Measurements from ENCODE around the gene TSTD2.
"Not testable (repeated sequence)": the region's sequence is repeated elsewhere in the genome, so short reads cannot be mapped to it uniquely, and the experiment has no call there.

Gene TSTD2

DNA sequence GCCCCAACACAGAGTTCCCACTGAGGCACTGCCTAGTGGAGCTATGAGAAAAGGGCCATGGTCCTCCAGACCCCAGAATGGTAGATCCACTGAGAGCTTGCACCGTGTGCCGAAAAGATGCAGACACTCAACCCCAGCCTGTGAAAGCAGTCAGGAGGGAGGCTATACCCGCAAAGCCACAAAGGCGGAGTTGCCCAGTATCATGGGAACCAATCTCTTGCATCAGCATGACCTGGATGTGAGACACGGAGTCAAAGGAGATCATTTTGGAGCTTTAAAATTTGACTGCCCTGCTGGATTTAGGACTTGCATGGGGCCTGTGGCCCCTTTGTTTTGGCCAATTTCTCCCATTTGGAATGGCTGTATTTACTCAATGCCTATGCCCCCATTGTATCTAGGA, 10.7 kb downstream of the TSTD2 start:
- H3K18ac ChIP-seq (ENCODE audit: low read depth in 1 of 2, low read length in 2 of 2); H3K4me3 ChIP-seq (ENCODE audit: insufficient read depth in 1 of 2, low read depth in 1 of 2, low read length in 2 of 2); H2BK5ac ChIP-seq (ENCODE audit: low read depth, low read length, poor library complexity, severe bottlenecking); H4K91ac ChIP-seq (ENCODE audit: low read length); H2BK120ac ChIP-seq (ENCODE audit: low read depth, low read length); H2BK15ac ChIP-seq (ENCODE audit: low read depth, poor library complexity, severe bottlenecking); H3K27ac ChIP-seq (ENCODE audit: low read length, poor library complexity, severe bottlenecking); H3K4me1 ChIP-seq (ENCODE audit: control insufficient read depth, insufficient read depth, low read depth, low read length); H2BK12ac ChIP-seq (ENCODE audit: low read length in 2 of 2); H4K8ac ChIP-seq (ENCODE audit: low read length); H2AFZ ChIP-seq (ENCODE audit: low read depth, low read length); H3K27me3 ChIP-seq (ENCODE audit: control insufficient read depth in 1 of 2, insufficient read depth in 1 of 2, low read length in 2 of 2); H3K4ac ChIP-seq (ENCODE audit: low read depth in 1 of 2, low read length in 2 of 2); DNase-seq; H3K9ac ChIP-seq (ENCODE audit: low read length); H3K23ac ChIP-seq (ENCODE audit: low read length in 2 of 2); H2AK5ac ChIP-seq (ENCODE audit: low read length, severe bottlenecking); H3K14ac ChIP-seq (ENCODE audit: low read length in 2 of 2); H3K9me3 ChIP-seq (ENCODE audit: control insufficient read depth, low read length); H3K4me2 ChIP-seq (ENCODE audit: low read length, poor library complexity, severe bottlenecking): not testable (repeated sequence)
- WGBS = 97% methylated on average over 5 of the region's 5 CpGs
- H3K79me1 ChIP-seq (replicated peaks; ENCODE audit: low read length, poor library complexity, severe bottlenecking) = peaks cover 21% of the 10 kb centered on the region
- peaks cover 18 to 51% of the 10 kb centered on the region in 2 experiments for H3K36me3 ChIP-seq (ENCODE audit: control insufficient read depth in 1 of 2, insufficient read depth in 2 of 2, low read depth in 1 of 2, low read length in 2 of 2)

DNA sequence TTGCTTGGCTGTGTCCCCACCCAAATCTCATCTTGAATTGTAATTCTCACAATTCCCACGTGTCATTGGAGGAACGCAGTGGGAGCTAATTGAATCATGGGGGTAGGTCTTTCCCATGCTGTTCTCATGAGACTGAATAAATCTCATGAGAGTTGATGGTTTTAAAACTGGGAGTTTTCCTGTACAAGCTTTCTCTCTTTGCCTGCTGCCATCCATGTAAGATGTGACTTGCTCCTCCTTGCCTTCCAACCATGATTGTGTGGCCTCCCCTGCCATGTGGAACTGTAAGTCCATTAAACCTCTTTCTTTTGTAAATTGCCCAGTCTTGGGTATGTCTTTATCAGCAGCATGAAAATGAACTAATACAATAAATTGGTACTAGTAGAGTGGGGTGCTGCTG, 13.1 kb downstream of the TSTD2 start:
- H2BK120ac ChIP-seq (ENCODE audit: low read depth, low read length); H3K4me1 ChIP-seq (ENCODE audit: control insufficient read depth, insufficient read depth, low read depth, low read length); H2AFZ ChIP-seq (ENCODE audit: low read depth, low read length); H3K9me3 ChIP-seq (ENCODE audit: control insufficient read depth, low read length); H3K18ac ChIP-seq (ENCODE audit: low read depth in 1 of 2, low read length in 2 of 2); H3K4me2 ChIP-seq (ENCODE audit: low read length, poor library complexity, severe bottlenecking); H2AK5ac ChIP-seq (ENCODE audit: low read length, severe bottlenecking); H3K14ac ChIP-seq (ENCODE audit: low read length in 2 of 2); H2BK12ac ChIP-seq (ENCODE audit: low read length in 2 of 2); H3K27me3 ChIP-seq (ENCODE audit: control insufficient read depth in 1 of 2, insufficient read depth in 1 of 2, low read length in 2 of 2); H2BK15ac ChIP-seq (ENCODE audit: low read depth, poor library complexity, severe bottlenecking); H3K27ac ChIP-seq (ENCODE audit: low read length, poor library complexity, severe bottlenecking); H3K4ac ChIP-seq (ENCODE audit: low read depth in 1 of 2, low read length in 2 of 2); DNase-seq; H2BK5ac ChIP-seq (ENCODE audit: low read depth, low read length, poor library complexity, severe bottlenecking); H4K91ac ChIP-seq (ENCODE audit: low read length); H3K23ac ChIP-seq (ENCODE audit: low read length in 2 of 2); H3K9ac ChIP-seq (ENCODE audit: low read length); H3K4me3 ChIP-seq (ENCODE audit: insufficient read depth in 1 of 2, low read depth in 1 of 2, low read length in 2 of 2); H4K8ac ChIP-seq (ENCODE audit: low read length): not testable (repeated sequence)
- WGBS = 100% methylated on average over 2 of the region's 2 CpGs
- Histone ChIP-seq H3K36me3 (ENCODE audit: control insufficient read depth in 1 of 2, insufficient read depth in 2 of 2, low read depth in 1 of 2, low read length in 2 of 2) (peaks cover 18 to 56% of the 10 kb centered on the region in 2 experiments), H3K79me1 (replicated peaks; ENCODE audit: low read length, poor library complexity, severe bottlenecking) (peaks cover 13% of the 10 kb centered on the region)

GRCh38 chr9:97617939-97618416, 15.2 kb downstream of the TSTD2 start:
- H2AK5ac ChIP-seq (ENCODE audit: low read length, severe bottlenecking) = no peak overlapping the region
- 100% methylated on average over 1 of the region's 1 CpG for WGBS
- no peak overlapping the region for H2BK120ac ChIP-seq (ENCODE audit: low read depth, low read length)
- no peak overlapping the region for H3K23ac ChIP-seq (ENCODE audit: low read length in 2 of 2)
- H3K9me3 ChIP-seq (ENCODE audit: control insufficient read depth, low read length) = no peaks in the 10 kb centered on the region
- H2BK12ac ChIP-seq (ENCODE audit: low read length in 2 of 2) = no peak overlapping the region
- H4K8ac ChIP-seq (ENCODE audit: low read length) = no peak overlapping the region
- H3K27me3 ChIP-seq (ENCODE audit: control insufficient read depth in 1 of 2, insufficient read depth in 1 of 2, low read length in 2 of 2) = no peaks in the 10 kb centered on the region
- H3K4ac ChIP-seq (ENCODE audit: low read depth in 1 of 2, low read length in 2 of 2) = no peak overlapping the region
- no peak overlapping the region for H3K18ac ChIP-seq (ENCODE audit: low read depth in 1 of 2, low read length in 2 of 2)
- H3K79me1 ChIP-seq (replicated peaks; ENCODE audit: low read length, poor library complexity, severe bottlenecking) = peaks cover 18% of the 10 kb centered on the region
- H3K14ac ChIP-seq (ENCODE audit: low read length in 2 of 2) = no peak overlapping the region
- H3K4me1 ChIP-seq (ENCODE audit: control insufficient read depth, insufficient read depth, low read depth, low read length) = no peaks in the 10 kb centered on the region
- H2BK15ac ChIP-seq (ENCODE audit: low read depth, poor library complexity, severe bottlenecking) = no peak overlapping the region
- no peak overlapping the region for H3K4me3 ChIP-seq (ENCODE audit: insufficient read depth in 1 of 2, low read depth in 1 of 2, low read length in 2 of 2)
- no peak for DNase-seq
- no peak overlapping the region for H3K27ac ChIP-seq (ENCODE audit: low read length, poor library complexity, severe bottlenecking)
- H3K9ac ChIP-seq (ENCODE audit: low read length) = no peak overlapping the region
- no peak overlapping the region for H3K4me2 ChIP-seq (ENCODE audit: low read length, poor library complexity, severe bottlenecking)
- H4K91ac ChIP-seq (ENCODE audit: low read length) = no peak overlapping the region
- H2BK5ac ChIP-seq (ENCODE audit: low read depth, low read length, poor library complexity, severe bottlenecking) = no peak overlapping the region
- no peak overlapping the region for H2AFZ ChIP-seq (ENCODE audit: low read depth, low read length)
- H3K36me3 ChIP-seq (ENCODE audit: control insufficient read depth in 1 of 2, insufficient read depth in 2 of 2, low read depth in 1 of 2, low read length in 2 of 2) = peaks cover 22 to 53% of the 10 kb centered on the region in 2 experiments

- no peaks in the 10 kb centered on the region for H3K27me3 ChIP-seq (ENCODE audit: control insufficient read depth in 1 of 2, insufficient read depth in 1 of 2, low read length in 2 of 2)
- no peak overlapping the region for H3K14ac ChIP-seq (ENCODE audit: low read length in 2 of 2)
These were observed 17.6 kb downstream of the TSTD2 start for GRCh38 chr9:97615439-97616072.

More at GRCh38 chr9:97615439-97616072, 17.6 kb downstream of the TSTD2 start:
- no peak overlapping the region for H3K23ac ChIP-seq (ENCODE audit: low read length in 2 of 2)
- no peak overlapping the region for H3K4me2 ChIP-seq (ENCODE audit: low read length, poor library complexity, severe bottlenecking)
- no peak overlapping the region for H2AK5ac ChIP-seq (ENCODE audit: low read length, severe bottlenecking)
- H3K4ac ChIP-seq (ENCODE audit: low read depth in 1 of 2, low read length in 2 of 2) = no peak overlapping the region
- H3K9me3 ChIP-seq (ENCODE audit: control insufficient read depth, low read length) = no peaks in the 10 kb centered on the region
- peaks cover 14 to 60% of the 10 kb centered on the region in 2 experiments for H3K36me3 ChIP-seq (ENCODE audit: control insufficient read depth in 1 of 2, insufficient read depth in 2 of 2, low read depth in 1 of 2, low read length in 2 of 2)
- no peak overlapping the region for H4K8ac ChIP-seq (ENCODE audit: low read length)
- no peak overlapping the region for H4K91ac ChIP-seq (ENCODE audit: low read length)
- peak; percentile 63 for DNase-seq
- H2AFZ ChIP-seq (ENCODE audit: low read depth, low read length) = no peak overlapping the region
- H2BK12ac ChIP-seq (ENCODE audit: low read length in 2 of 2) = no peak overlapping the region
- H2BK5ac ChIP-seq (ENCODE audit: low read depth, low read length, poor library complexity, severe bottlenecking) = no peak overlapping the region
- no peak overlapping the region for H2BK15ac ChIP-seq (ENCODE audit: low read depth, poor library complexity, severe bottlenecking)
- no peak overlapping the region for H3K4me3 ChIP-seq (ENCODE audit: insufficient read depth in 1 of 2, low read depth in 1 of 2, low read length in 2 of 2)
- peak overlapping the region; percentile 11 for H3K9ac ChIP-seq (ENCODE audit: low read length)
- peaks cover 14% of the 10 kb centered on the region for H3K79me1 ChIP-seq (replicated peaks; ENCODE audit: low read length, poor library complexity, severe bottlenecking)
- no peak overlapping the region for H2BK120ac ChIP-seq (ENCODE audit: low read depth, low read length)
- no peaks in the 10 kb centered on the region for H3K4me1 ChIP-seq (ENCODE audit: control insufficient read depth, insufficient read depth, low read depth, low read length)
- no peak overlapping the region for H3K27ac ChIP-seq (ENCODE audit: low read length, poor library complexity, severe bottlenecking)
- H3K18ac ChIP-seq (ENCODE audit: low read depth in 1 of 2, low read length in 2 of 2) = no peak overlapping the region
